Stimulated activated CD4-positive, alpha-beta T cell treated with anti-CD3 and anti-CD28 coated beads, Interleukin-15, amount 100 ng/mL, for 1 hour (primary cell): ENCODE results near the gene STRN4.
"Not testable (repeated sequence)": the region's sequence is repeated elsewhere in the genome, so short reads cannot be mapped to it uniquely, and the experiment has no call there.

Experiments used
- DNase-seq, 2 donors: peaks; one replicate each; pipeline ENCODE4 v3.0.0-alpha.2; 2020; ENCODE audit warnings: low read depth in 1 of 2, low spot score in 1 of 2

STRN4 gene

DNA sequence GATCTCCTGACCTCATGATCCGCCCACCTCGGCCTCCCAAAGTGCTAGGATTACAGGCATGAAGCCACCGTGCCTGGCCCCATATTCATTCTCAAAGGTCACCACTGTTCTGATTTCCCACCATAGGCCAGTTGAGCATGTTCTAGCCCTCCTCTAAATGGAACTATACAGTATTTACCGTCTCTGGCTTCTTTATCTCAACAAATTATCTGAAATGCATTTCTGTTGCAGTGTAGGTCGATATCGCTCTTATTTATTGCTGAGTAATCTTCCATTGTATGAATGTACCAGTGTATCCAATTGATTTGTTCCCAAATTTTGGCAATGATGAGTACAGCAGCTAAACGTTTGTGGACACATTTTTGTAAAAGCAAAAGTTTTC lies 26.8 kb upstream of the STRN4 start:
- no peak for DNase-seq

- DNase-seq = no peak
Observed at GRCh38 chr19:46772170-46773017, 26.1 kb upstream of the STRN4 start.

DNA sequence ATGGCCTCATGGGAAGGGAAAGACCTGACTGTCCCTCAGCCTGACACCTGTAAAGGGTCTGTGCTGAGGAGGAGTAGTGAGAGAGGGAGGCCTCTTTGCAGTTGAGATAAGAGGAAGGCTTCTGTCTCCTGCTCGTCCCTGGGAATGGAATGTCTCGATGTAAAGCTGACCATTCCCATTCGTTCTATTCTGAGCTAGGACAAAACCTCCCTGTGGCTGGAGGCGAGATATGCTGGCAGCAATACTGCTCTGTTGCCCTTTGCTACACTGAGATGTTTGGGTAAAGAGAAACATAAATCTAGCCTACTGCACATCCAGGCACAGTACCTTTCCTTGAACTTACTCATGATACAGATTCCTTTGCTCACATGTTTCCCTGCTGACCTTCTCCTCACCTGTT lies 22.5 kb upstream of the STRN4 start:
- DNase-seq = not testable (repeated sequence)

- peak in 1 of 2 donors; percentile 41 for DNase-seq
Observed at GRCh38 chr19:46766569-46767317, 20.5 kb upstream of the STRN4 start.

DNA sequence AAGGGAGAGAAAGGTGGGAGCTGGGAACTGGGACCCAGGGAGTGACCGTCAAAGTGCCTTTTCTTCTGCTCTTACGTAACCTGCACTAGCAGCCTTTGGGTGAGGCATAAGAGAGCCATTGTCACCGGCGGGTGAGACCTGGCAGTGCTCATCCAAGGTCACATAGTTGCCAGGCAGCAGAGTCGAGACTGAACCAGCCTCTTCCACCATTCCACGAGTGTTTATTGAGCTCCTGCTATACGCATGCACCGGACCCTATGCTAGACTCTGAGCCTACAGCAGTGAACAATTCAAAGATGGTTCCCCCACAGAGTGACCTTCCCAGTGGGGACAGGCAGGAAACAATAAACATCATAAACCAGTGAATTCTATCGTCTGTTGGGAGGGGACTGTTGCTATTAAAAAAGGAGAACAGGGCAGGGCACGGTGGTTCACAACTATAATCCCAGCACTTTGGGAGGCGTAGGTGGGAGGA lies 18.6 kb upstream of the STRN4 start:
- no peak for DNase-seq

DNA sequence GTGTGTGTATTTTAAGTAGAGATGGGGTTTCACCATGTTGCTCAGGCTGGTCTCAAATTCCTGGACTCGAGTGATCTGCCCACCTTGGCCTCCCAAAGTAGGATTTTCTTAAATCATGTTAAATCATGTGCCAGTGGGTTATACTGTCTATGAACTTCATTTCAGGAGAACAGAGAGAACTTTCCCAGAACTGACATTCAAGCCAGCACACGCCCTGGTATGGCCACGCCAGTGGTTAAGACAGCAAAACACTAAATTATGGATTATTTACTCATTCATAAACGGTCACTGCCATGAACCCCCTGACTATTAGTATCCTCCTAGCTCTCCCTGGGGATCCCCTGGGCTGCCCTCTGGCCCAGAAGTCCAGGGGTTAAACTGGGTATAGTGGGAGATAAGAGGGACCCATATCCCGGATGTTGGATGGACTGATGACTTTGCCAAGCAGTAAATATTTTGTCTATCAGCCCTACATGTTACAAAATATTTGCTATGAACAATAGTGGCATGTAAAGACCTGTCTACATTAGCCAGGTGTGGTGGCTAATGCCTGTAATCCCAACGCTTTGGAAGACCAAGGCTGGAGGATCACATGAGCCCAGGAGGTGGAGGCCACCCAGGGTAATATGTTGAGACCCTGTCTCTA lies 16.1 kb upstream of the STRN4 start:
- DNase-seq = no peak

- no peak for DNase-seq
Observed at GRCh38 chr19:46761418-46761831, 15.2 kb upstream of the STRN4 start.

DNA sequence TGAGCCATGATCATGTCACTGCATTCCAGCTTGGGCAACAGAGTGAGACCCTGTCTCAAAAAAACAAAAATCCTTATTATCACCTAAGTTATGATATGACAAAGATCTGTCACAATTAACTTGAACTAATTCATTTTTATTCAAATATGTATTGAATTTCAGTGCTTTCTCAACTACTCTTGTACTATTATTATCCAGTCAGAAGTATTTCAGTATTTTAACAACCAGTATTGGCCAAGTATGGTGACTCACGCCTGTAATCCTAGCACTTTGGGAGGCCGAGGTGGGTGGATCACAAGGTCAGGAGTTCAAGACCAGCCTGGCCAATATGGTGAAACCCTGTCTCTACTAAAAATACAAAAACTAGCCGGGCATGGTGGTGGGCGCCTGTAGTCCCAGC lies 14.6 kb upstream of the STRN4 start:
- DNase-seq = not testable (repeated sequence)

GRCh38 chr19:46760363-46760762 lies 14.1 kb upstream of the STRN4 start:
- no peak for DNase-seq

DNA sequence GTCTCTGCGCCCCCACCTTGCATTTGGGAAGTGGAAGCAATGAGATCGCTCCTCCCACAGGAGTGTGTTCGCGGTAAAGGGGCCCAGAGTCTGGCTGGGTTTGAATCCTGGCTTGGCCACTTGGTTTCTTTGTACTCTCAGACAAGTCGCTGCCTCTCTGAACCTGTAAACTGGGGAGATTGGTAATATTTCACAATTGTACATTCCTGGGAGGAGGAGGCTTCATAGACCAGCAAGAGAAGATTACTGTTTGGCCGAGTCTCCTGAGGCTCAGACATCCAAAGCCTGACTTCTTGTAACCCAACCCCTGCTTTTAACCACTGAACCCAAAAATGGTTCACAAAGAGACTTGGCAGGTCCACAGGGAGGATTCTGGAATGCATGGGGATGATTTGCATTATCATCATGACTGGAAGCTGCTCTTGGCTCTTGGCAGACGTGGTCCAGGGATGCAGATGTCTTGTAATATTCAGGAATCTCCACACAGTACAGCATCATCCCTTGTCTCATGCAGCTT lies 13.6 kb upstream of the STRN4 start:
- no peak for DNase-seq

- no peak for DNase-seq
Observed at GRCh38 chr19:46759206-46759605, 13.0 kb upstream of the STRN4 start.

GRCh38 chr19:46756544-46756888 lies 10.3 kb upstream of the STRN4 start:
- DNase-seq = no peak

DNA sequence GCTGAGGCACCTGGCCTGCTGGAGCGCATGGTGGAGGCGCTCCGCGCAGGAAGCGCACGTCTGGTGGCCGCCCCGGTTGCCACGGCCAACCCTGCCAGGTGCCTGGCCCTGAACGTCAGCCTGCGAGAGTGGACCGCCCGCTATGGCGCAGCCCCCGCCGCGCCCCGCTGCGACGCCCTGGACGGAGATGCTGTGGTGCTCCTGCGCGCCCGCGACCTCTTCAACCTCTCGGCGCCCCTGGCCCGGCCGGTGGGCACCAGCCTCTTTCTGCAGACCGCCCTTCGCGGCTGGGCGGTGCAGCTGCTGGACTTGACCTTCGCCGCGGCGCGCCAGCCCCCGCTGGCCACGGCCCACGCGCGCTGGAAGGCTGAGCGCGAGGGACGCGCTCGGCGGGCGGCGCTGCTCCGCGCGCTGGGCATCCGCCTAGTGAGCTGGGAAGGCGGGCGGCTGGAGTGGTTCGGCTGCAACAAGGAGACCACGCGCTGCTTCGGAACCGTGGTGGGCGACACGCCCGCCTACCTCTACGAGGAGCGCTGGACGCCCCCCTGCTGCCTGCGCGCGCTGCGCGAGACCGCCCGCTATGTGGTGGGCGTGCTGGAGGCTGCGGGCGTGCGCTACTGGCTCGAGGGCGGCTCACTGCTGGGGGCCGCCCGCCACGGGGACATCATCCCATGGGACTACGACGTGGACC lies 9.7 kb upstream of the STRN4 start:
- no peak for DNase-seq

- DNase-seq = no peak
Observed at GRCh38 chr19:46755077-46755852, 9.0 kb upstream of the STRN4 start.

DNA sequence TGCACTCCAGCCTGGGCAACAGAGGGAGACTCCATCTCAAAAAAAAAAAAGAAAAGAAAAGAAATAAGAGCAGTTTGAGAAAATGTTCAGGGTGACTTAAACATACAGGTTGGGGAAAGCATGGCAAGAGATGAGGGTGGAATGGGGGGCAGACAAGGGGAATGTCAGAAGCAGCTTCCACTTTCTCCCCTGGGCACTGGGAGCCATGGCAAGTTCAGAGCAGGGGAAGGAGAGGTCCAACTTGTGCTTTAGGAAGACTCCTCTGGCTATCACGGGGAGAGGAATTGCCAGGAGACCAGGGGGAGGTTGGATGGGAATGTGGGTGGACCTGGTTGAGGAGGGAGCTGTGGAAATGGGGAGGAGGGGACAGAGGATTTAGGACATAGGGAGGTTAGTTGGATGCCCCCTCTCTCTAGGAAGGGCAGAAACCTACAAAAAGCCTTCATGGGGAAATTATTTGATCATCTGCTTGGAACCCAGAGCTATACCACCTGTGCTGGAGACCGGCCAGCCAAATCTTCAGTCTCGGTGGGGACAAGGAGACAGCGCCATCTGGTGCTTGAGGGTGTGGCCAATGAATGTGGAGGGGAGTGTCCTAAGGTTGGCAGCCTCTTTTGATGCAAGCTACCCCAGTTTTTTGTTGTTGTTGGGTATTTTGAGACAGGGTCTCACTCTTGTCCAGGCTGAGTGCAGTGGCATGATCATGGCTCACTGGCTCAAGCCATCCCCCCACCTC lies 7.3 kb upstream of the STRN4 start:
- DNase-seq = peak; percentile 35 to 48

- peak; percentile 46 to 62 for DNase-seq
Observed at GRCh38 chr19:46748325-46749109, 2.3 kb upstream of the STRN4 start.

DNA sequence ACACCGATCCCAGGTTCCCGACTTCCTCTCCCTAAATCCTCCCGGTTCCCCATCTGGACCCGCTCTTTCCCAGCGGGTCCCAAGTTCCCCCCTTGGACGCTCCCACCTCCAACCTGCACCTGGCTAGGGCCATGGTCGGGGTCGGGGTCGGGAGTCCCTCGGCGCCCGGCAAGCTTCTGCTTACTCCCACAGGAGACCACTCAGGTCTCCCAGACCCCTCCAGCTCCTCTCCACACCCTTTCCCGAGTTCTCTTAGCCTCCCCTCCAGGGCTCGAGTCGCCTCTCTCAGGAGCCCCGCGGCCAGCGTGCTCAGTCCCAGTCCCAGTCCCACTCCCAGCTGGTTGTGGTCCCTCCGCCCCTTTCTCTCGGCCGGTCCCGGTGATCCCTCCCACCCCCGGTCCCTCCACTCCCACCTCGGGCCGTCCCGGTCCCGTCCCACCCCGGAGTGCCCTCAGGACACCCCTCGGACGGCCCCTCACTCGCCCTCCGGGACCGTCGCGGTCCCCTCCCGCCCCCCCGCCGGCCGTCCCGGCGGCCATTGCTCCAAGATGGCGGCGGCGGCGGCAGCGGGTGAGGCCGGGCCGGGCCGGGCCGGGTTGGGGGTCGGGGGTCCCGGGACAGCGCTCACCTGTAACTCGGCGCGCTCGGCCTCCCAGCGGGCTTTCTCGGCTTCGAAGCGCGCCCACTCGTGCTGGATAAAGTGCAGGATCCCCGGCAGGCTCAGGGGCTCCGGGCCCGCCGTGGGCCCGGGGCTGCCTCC lies 549 bp downstream of the STRN4 start, which contains the start of gene FKRP:
FKRP (plus strand) TSS at position 537 of the 760 bp plus-strand sequence. CDS start 9,394 bp downstream, outside the sequence.
- DNase-seq = peak in 1 of 2 donors; percentile 35

DNA sequence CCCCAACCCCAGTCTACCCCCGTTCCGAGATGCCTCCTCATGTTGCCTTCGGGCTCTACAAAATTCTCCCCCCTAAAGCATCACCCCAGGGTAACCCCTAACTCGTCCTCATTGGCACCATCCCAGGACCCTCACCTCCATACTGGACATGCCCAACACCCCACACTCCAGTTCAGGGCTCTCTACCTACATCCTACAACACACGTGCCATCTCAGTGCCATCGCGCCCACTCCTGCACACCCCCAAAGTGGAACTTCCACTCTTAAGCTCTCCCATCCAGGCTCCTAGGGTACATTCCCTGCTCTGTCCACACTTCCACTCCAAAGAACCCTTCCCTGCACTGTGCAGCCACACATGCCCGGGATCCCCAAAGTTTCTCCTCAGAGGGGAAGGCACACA lies 1.2 kb downstream of the STRN4 start:
- no peak for DNase-seq
